Activated CD8-positive, alpha-beta T cell treated with anti-CD3 and anti-CD28 coated beads, Interleukin-2, amount 10 ng/mL, durations not matched to agents 7 days and 5 days (primary cell): ENCODE data around the gene MAN1A2. TPM values are rescaled to one million over a fixed set of nuclear protein-coding genes. Genes with fewer than 3 reads are reported as not detected.

Experiments used
- ATAC-seq: fragments of 150-1000 bp; cut with Tn5 transposase; one replicate; pipeline ENCODE4 v1.10.0; 2021; ENCODE audit warnings: moderate library complexity
- CTCF ChIA-PET: fragments of 350-600 bp; sonication (Branson Sonifier 250); formaldehyde crosslinking; loops from one replicate; lab custom pipeline; 2021; ENCODE audit warnings: antibody characterized with exemption; lab: Charles Lee
- POLR2A ChIA-PET: fragments of 350-600 bp; sonication (Branson Sonifier 250); formaldehyde crosslinking; loops from one replicate; lab custom pipeline; 2021; ENCODE audit warnings: antibody characterized with exemption; lab: Charles Lee
- DNase-seq: peaks from one replicate; pipeline ENCODE4 v3.0.0-alpha.2; 2020
- H3K27ac Mint-ChIP-seq: one replicate; pipeline ENCODE4 v1.8.0; 2021; ENCODE audit warnings: mild to moderate bottlenecking, mixed read lengths
- H3K27me3 Mint-ChIP-seq: one replicate; pipeline ENCODE4 v1.8.0; 2021; ENCODE audit warnings: low read depth, mixed read lengths
- H3K36me3 Mint-ChIP-seq: one replicate; pipeline ENCODE4 v1.8.0; 2021; ENCODE audit warnings: low read depth, mixed read lengths
- H3K4me1 Mint-ChIP-seq: one replicate; pipeline ENCODE4 v1.8.0; 2021; ENCODE audit warnings: low read depth, mixed read lengths
- H3K4me3 Mint-ChIP-seq: one replicate; pipeline ENCODE4 v1.8.0; 2021; ENCODE audit warnings: mild to moderate bottlenecking, mixed read lengths
- H3K9me3 Mint-ChIP-seq: one replicate; pipeline ENCODE4 v1.8.0; 2022; ENCODE audit warnings: mixed read lengths; ENCODE audit not compliant: insufficient read depth
- total RNA-seq, 2 experiments: library from RNA; stranded (reverse); gene quantifications; one replicate each; pipeline ENCODE4 v1.2.3, GENCODE V29; 2021

MAN1A2 gene
- total RNA-seq, 2 experiments from 2014 or later, result 32.8 to 33.2 TPM

- CTCF ChIA-PET, result interaction anchor here (1.7 kb wide), 1 partner anchor 36 kb away, joined by 4 read pairs; no protein-coding TSS in a partner anchor
- no peak overlapping the region for H3K4me3 Mint-ChIP-seq
Observed at GRCh38 chr1:117571496-117571895, 204.2 kb downstream of the MAN1A2 start.

GRCh38 chr1:117572546-117572945 is 205.3 kb downstream of the MAN1A2 start:
- ATAC-seq, result peak; percentile 76
- H3K9me3 Mint-ChIP-seq, result no peaks in the 10 kb centered on the region
- H3K36me3 Mint-ChIP-seq, result no peaks in the 10 kb centered on the region
- H3K27ac Mint-ChIP-seq, result peak overlapping the region; percentile 72
- DNase-seq, result peak; percentile 57
- ChIA-PET POLR2A (no interaction called here), CTCF (interaction anchor here (1.5 kb wide), 1 partner anchor 40 kb away, joined by 3 read pairs; no protein-coding TSS in a partner anchor)
- H3K4me3 Mint-ChIP-seq, result no peak overlapping the region
- H3K27me3 Mint-ChIP-seq, result peaks cover 4% of the 10 kb centered on the region
- peaks cover 28% of the 10 kb centered on the region for H3K4me1 Mint-ChIP-seq

More at GRCh38 chr1:117571496-117571895, 204.2 kb downstream of the MAN1A2 start:
- DNase-seq, result no peak
- POLR2A ChIA-PET, result interaction anchor here (0.7 to 1.0 kb wide), 2 partner anchors 10 to 491 kb away, joined by 3 read pairs; no protein-coding TSS in a partner anchor
- H3K9me3 Mint-ChIP-seq, result no peaks in the 10 kb centered on the region
- peaks cover 28% of the 10 kb centered on the region for H3K4me1 Mint-ChIP-seq
- no peak for ATAC-seq
- no peak overlapping the region for H3K27ac Mint-ChIP-seq
- peaks cover 4% of the 10 kb centered on the region for H3K27me3 Mint-ChIP-seq
- no peaks in the 10 kb centered on the region for H3K36me3 Mint-ChIP-seq

GRCh38 chr1:117573386-117574023 is 206.3 kb downstream of the MAN1A2 start:
- Mint-ChIP-seq H3K4me3 (no peak overlapping the region), H3K27me3 (peaks cover 4% of the 10 kb centered on the region), H3K27ac (no peak overlapping the region), H3K36me3 (no peaks in the 10 kb centered on the region), H3K4me1 (peaks cover 28% of the 10 kb centered on the region), H3K9me3 (no peaks in the 10 kb centered on the region)
- no peak for DNase-seq
- ChIA-PET POLR2A (no interaction called here), CTCF (interaction anchor here (1.1 to 1.7 kb wide), 4 partner anchors 17 to 41 kb away, joined by 3 to 5 read pairs (median 4); no protein-coding TSS in a partner anchor)
- no peak for ATAC-seq

- H3K27ac Mint-ChIP-seq, result peak overlapping the region; percentile 56
- peaks cover 4% of the 10 kb centered on the region for H3K27me3 Mint-ChIP-seq
- CTCF ChIA-PET, result interaction anchor here (1.1 to 1.7 kb wide), 3 partner anchors 16 to 40 kb away, joined by 3 to 5 read pairs (median 4); no protein-coding TSS in a partner anchor
- H3K9me3 Mint-ChIP-seq, result no peaks in the 10 kb centered on the region
- no peak overlapping the region for H3K4me3 Mint-ChIP-seq
- H3K4me1 Mint-ChIP-seq, result peaks cover 28% of the 10 kb centered on the region
- H3K36me3 Mint-ChIP-seq, result no peaks in the 10 kb centered on the region
- no peak for ATAC-seq
- DNase-seq, result no peak
- POLR2A ChIA-PET, result no interaction called here
Observed at GRCh38 chr1:117574161-117574835, 207.0 kb downstream of the MAN1A2 start.

- Mint-ChIP-seq H3K9me3 (no peaks in the 10 kb centered on the region), H3K36me3 (no peaks in the 10 kb centered on the region), H3K4me3 (no peak overlapping the region), H3K4me1 (peaks cover 28% of the 10 kb centered on the region), H3K27ac (peak overlapping the region; percentile 14), H3K27me3 (no peaks in the 10 kb centered on the region)
- ATAC-seq (no peak), DNase-seq (no peak)
- ChIA-PET POLR2A (interaction anchor here (1.2 kb wide), 1 partner anchor 31 kb away, joined by 3 read pairs; no protein-coding TSS in a partner anchor), CTCF (no interaction called here)
Observed at GRCh38 chr1:117575586-117576225, 208.5 kb downstream of the MAN1A2 start.

GRCh38 chr1:117576236-117576635 is 209.0 kb downstream of the MAN1A2 start:
- no peaks in the 10 kb centered on the region for H3K9me3 Mint-ChIP-seq
- no peak overlapping the region for H3K4me3 Mint-ChIP-seq
- H3K27me3 Mint-ChIP-seq, result no peaks in the 10 kb centered on the region
- CTCF ChIA-PET, result no interaction called here
- ATAC-seq (no peak), DNase-seq (no peak)
- peaks cover 25% of the 10 kb centered on the region for H3K4me1 Mint-ChIP-seq
- no peaks in the 10 kb centered on the region for H3K36me3 Mint-ChIP-seq
- no peak overlapping the region for H3K27ac Mint-ChIP-seq
- POLR2A ChIA-PET, result interaction anchor here (1.2 kb wide), 1 partner anchor 31 kb away, joined by 3 read pairs; no protein-coding TSS in a partner anchor

- H3K9me3 Mint-ChIP-seq, result no peaks in the 10 kb centered on the region
- no peak for DNase-seq
- ATAC-seq, result no peak
- H3K36me3 Mint-ChIP-seq, result no peaks in the 10 kb centered on the region
- no peaks in the 10 kb centered on the region for H3K27me3 Mint-ChIP-seq
- CTCF ChIA-PET, result no interaction called here
- no peak overlapping the region for H3K4me3 Mint-ChIP-seq
- H3K4me1 Mint-ChIP-seq, result peaks cover 15% of the 10 kb centered on the region
- H3K27ac Mint-ChIP-seq, result no peak overlapping the region
- POLR2A ChIA-PET, result no interaction called here
Observed at GRCh38 chr1:117577191-117577885, 210.1 kb downstream of the MAN1A2 start.

- ChIA-PET CTCF (no interaction called here), POLR2A (no interaction called here)
- peaks cover 4% of the 10 kb centered on the region for H3K4me1 Mint-ChIP-seq
- H3K27ac Mint-ChIP-seq, result no peak overlapping the region
- H3K27me3 Mint-ChIP-seq, result no peaks in the 10 kb centered on the region
- DNase-seq, result no peak
- no peaks in the 10 kb centered on the region for H3K9me3 Mint-ChIP-seq
- H3K4me3 Mint-ChIP-seq, result no peak overlapping the region
- no peak for ATAC-seq
- H3K36me3 Mint-ChIP-seq, result no peaks in the 10 kb centered on the region
Observed at GRCh38 chr1:117578466-117578865, 211.2 kb downstream of the MAN1A2 start.

Other genes starting within 250 kb of the MAN1A2 start
- under 1 TPM; 0.44 to 0.87 TPM for gene TRIM45, start 245.7 kb upstream of the MAN1A2 start, total RNA-seq
- not detected for gene VTCN1, start 156.5 kb upstream of the MAN1A2 start, total RNA-seq
- 10 to 100 TPM; 20.7 to 20.8 TPM for gene TENT5C, start 238.6 kb downstream of the MAN1A2 start, total RNA-seq